Activated CD4-positive, alpha-beta T cell treated with anti-CD3 and anti-CD28 coated beads, Interleukin-2, amount 50 U/mL, for 4 hours (primary cell): ENCODE measurements around the gene PEMT.
A peak's percentile ranks its signal among the peaks of the same experiment; 100 is the strongest.
"Not testable (repeated sequence)": the region's sequence is repeated elsewhere in the genome, so short reads cannot be mapped to it uniquely, and the experiment has no call there.

Source experiments
- DNase-seq, 2 experiments: peaks; one replicate each; pipeline ENCODE4 v3.0.0-alpha.2; 2020

PEMT gene

DNA sequence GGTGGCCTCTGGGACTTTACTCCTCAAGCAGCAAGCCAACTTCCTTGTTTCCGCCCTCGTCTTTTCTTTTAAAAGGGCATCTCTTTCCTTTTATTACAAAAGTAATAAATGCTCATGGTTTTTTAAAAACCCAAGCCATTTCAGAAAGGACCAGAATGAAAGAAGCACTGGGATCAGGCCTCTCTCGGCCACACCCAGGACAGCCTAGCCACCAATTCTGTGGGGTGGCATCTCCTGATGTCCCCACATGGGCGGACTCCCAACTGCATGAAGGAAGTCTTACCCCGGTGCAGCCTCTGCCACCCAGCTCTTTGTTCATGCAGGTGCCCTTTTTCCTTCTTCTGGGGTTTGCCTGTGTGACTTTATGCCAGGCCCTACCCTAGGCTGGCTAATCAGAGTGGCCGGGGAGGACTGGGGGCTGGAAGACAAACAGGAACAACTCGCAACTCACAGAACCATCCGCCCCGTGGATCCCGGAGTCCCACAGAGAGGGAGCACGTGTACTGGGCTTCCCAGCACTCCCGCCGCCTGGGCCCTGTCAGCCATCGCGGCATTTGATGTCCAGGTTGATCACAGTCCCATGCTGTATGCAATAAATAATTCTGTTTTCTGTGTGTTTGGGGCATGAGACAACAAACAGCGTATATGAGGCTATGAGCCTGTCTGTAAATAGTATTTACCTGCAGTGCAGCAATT lies 92.8 kb downstream of the PEMT start:
- no peak for DNase-seq

DNA sequence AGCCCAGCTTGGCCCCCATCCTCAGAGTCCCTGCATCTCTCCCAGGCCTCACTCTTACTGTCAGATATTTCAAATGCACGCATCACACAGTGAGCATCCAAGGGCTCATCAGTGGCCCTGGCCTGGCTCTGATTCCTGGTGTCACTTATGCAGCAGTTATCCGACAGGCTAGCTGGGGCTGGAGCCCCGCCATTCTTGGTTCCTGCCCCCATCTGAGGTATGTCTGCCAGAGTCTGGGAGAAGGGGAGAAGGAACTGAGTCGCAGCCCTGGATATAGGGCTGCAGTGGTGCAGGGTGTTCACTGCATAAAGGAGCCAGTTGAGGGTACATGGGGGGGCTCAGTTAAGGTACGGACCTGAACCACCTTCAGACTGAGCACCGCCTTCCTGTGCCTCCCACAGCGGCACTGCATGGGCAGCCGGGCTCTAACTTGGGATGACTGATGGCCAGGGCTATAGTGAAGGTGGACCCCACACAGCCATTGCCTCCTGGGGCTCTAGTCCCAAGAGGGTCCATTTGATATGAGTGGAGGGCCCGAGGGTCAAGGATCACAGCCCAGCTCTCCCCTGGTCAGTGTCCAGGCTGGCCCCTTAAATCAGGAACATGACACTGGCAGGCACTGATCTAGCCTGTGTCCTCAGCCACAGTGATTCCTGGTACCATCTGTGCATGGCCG lies 93.5 kb downstream of the PEMT start:
- DNase-seq: no peak

GRCh38 chr17:17497065-17497844 lies 94.3 kb downstream of the PEMT start:
- DNase-seq: no peak

GRCh38 chr17:17496189-17497064 lies 95.1 kb downstream of the PEMT start, which contains the start of gene RASD1:
TSS of gene RASD1 (minus strand) at chr17:17496395. CDS start at chr17:17496181, 214 bp downstream.
- DNase-seq: peak; percentile 69 to 73

GRCh38 chr17:17495536-17496188 lies 95.8 kb downstream of the PEMT start:
- peak in 1 of 2 experiments; percentile 19 for DNase-seq

- no peak for DNase-seq
Measured at GRCh38 chr17:17494870-17495535, 96.5 kb downstream of the PEMT start.

DNA sequence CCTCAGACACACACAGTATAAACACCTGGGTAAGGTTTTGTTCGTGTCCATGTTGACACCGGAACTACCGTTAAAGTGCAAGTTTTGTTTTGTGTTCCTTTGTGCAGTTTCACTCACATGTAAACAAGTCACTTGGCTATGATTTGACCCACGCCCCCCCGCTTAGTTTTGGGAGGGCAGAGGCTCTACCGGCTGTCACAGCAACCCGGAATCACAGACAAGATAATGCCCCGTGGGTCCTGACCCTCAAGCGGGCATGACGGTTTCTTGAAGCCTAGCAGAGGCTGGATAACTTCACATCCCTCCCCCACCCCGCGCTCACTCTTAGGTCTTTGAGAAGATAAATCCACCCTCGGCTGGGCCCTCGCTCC lies 97.0 kb downstream of the PEMT start:
- DNase-seq: no peak

DNA sequence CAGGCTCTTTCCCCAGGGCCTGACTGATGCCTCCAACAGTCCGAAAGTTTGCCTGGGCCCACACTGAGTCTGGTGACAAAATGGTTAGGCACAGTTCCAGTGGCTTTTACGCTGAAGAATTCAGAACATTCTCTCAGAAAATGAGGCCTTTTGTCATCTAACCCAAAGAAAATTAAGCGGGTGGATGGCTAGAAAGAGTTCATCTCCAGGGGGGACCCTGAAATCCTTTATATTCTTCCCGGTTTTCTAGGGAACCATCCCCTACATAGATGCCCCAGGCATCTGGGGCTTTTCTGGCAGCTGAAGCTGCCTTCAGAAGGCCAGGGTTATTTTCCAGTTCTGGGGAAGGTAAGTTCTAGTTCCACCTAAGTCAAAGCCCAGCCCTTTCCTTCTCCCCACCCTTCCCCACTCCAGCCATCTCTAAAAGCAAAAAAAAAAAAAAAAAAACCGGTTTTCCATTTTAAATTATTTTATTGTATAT lies 97.5 kb downstream of the PEMT start:
- DNase-seq: no peak

DNA sequence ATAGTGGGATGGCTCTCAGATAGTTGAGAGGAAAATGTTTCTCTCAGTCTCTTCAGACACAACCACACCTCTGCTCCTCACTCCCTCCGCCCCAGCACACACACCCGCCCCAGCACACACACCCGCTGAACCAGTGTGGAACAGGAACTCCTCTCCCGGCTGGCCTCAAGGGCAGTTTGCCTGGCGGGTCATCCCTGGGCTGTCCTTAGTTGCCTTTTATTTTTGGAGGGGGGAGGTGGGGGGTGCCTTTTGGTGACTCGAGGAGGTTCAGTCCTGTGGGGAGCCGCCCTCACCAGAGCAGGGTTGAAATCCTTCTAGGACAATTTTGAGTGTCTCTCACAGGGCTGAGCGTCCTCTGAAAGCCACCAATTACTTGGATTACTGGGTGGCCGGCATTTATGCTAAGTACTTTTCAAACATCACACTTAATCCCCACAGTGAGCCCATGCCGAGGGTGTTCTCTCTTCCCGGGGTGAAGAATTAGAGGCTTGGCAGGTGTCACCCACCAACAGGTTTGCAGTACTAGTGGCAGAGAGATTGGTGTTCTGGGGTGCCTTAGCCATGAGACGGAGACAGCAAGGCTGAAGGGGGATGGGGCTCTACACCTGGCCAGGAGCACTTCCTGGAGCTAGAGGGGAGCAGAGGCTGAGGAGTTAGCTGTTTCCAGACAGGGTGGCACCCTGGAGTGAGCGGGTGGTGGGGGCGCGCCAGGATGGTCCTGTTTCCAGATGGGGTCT lies 98.1 kb downstream of the PEMT start:
- DNase-seq: no peak

DNA sequence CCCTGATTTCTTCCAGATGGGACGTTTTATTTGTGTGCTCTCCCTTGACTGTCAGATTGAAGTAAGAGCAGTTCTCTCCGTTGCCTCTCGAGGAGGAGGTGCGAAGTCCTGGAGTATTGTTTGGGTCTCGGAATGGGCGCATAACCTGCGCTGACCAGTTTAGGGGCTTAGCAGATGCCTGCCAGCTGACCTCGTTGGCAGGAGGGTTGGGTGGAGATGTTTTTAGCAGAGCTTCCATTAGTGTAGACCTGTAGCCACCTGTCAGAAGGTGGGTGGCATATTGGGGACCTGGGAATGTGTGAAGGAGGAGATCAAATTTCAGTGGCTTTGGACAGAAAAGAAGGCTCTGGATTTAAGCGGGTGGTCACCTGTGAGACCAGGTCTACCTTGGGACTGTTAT lies 98.9 kb downstream of the PEMT start:
- DNase-seq: no peak

GRCh38 chr17:17492085-17492484 lies 99.4 kb downstream of the PEMT start:
- DNase-seq: no peak

DNA sequence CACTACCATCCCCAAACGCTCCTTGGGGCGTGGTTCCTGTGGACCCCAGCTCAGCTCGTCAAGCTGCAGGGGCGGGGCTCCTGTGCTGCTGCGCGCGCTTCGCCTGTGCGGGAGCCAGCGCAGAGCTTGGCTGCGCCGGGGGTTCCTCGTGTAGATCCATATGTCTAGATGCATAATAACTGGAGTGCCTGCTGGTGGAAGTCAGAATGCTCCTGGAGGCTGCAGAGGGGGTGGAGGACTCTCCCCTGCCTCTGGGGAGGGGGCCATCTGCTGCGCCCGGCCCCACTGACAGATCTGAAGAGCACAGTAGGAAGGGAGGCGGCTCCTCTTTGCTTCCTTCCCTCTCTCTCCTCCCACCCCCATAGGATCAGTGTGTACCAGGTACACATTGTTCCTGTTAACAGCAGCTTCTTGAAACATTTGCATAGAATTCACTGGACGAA lies 99.9 kb downstream of the PEMT start:
- no peak for DNase-seq

GRCh38 chr17:17491031-17491471 lies 100.5 kb downstream of the PEMT start:
- DNase-seq: no peak

GRCh38 chr17:17487998-17488397 lies 103.5 kb downstream of the PEMT start:
- DNase-seq: no peak

DNA sequence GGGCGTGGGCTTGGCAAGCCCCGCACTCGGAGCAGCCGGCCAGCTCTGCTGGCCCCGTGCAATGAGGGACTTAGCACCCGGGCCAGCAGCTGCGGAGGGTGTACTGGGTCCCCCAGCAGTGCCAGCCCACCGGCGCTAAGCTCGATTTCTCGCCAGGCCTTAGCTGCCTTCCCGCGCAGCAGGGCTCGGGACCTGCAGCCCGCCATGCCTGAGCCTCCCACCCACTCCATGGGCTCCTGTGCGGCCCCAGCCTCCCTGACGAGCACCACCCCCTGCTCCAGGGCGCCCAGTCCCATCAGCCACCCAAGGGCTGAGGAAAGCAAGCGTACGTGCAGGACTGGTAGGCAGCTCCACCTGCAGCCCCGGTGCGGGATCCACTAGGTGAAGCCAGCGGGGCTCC lies 105.1 kb downstream of the PEMT start:
- DNase-seq: not testable (repeated sequence)

DNA sequence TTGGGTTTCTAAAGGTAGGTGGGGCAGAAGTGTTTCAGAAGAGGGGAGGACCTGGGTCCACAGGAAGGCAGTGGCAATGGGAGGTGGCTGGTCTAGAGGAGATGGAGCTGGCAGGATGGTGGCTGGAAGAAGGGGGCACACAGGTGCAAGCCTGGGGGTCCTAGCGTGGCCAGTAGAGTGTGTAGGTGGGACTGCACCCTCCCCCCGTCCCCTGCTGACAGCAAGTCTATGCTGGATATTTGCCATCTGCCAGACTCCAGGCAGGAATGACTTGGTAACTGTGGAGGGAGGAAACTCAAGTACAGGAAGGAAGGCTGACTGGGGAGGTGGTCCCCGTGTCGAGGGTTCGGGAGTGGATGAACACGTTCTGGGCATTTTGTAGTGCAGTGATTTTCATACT lies 106.1 kb downstream of the PEMT start:
- DNase-seq: no peak

- no peak for DNase-seq
Measured at GRCh38 chr17:17484451-17484899, 107.0 kb downstream of the PEMT start.

GRCh38 chr17:17481860-17482259 lies 109.6 kb downstream of the PEMT start:
- DNase-seq: no peak

GRCh38 chr17:17480593-17481148 lies 110.8 kb downstream of the PEMT start:
- DNase-seq: no peak

GRCh38 chr17:17479209-17479608 lies 112.3 kb downstream of the PEMT start:
- DNase-seq: no peak
